HCT116 (cell line): ENCODE data around the gene CNBD2. TPM values are rescaled to one million over a fixed set of nuclear protein-coding genes. Genes with fewer than 3 reads are reported as not detected.

Experiments used
- ATAC-seq: fragments of 200-7000 bp; cut with Tn5 transposase; 2 replicates; pipeline ENCODE4 v1.9.1; 2020; ENCODE audit warnings: mild to moderate bottlenecking, moderate library complexity
- BruUV-seq: library from RNA; stranded (reverse); fragments of 400-500 nt; replicated peaks from 2 replicates; lab custom pipeline; 2021; lab: Mats Ljungman, UMichigan
- CTCF ChIA-PET: fragments of 300-600 bp; sonication (Branson Sonifier 250); formaldehyde crosslinking; loops from one replicate; lab custom pipeline; 2021; ENCODE audit warnings: antibody characterized with exemption; lab: Charles Lee
- POLR2A ChIA-PET: fragments of 300-600, 350-600 bp; sonication (Branson Sonifier 250); formaldehyde crosslinking; loops from one replicate; lab custom pipeline; 2021; ENCODE audit warnings: antibody characterized with exemption; lab: Charles Lee
- RAD21 ChIA-PET, 2 experiments: fragments of 300-600 bp; sonication (Branson Sonifier 250); formaldehyde crosslinking; loops; one replicate each; lab custom pipeline; 2023; ENCODE audit warnings: low total read pairs in 2 of 2; ENCODE audit not compliant: uncharacterized antibody in 2 of 2, unreplicated experiment in 2 of 2, low non-redundant PET in 1 of 2; lab: Charles Lee
- DNase-seq: peaks from one replicate; pipeline ENCODE4 v3.0.0-alpha.2; 2010; ENCODE audit warnings: low read depth, low spot score
- H2AFZ ChIP-seq: fragments of 200-600 bp; shearing (Covaris generic), sonication (generic); 2 replicates; pipeline ENCODE4 v1.6.1; 2017; ENCODE audit warnings: low read depth, mixed run types, mixed read lengths, antibody characterized with exemption, low read length; ENCODE audit not compliant: poor library complexity, severe bottlenecking
- H3K27ac ChIP-seq: 2 replicates; pipeline ENCODE4 v1.5.1; 2012; ENCODE audit warnings: low read depth, low read length
- H3K27me3 ChIP-seq: fragments of 200-600 bp; sonication (generic); 2 replicates; pipeline ENCODE4 v1.6.1; 2016; ENCODE audit warnings: mixed run types, low read length, mixed read lengths; ENCODE audit not compliant: insufficient read depth
- H3K36me3 ChIP-seq, 2 experiments: fragments of 200-500 bp in 1 of 2; fragments of 200-600 bp in 1 of 2; sonication (Bioruptor generic) in 1 of 2; sonication (generic) in 1 of 2; 2 replicates each; pipeline versions ENCODE4 v1.5.1 to v1.6.1; 2014 to 2016; ENCODE audit warnings: low read length in 2 of 2, inconsistent platforms in 1 of 2, mixed read lengths in 1 of 2, mixed run types in 1 of 2; ENCODE audit not compliant: insufficient read depth in 2 of 2, control insufficient read depth in 1 of 2
- H3K4me1 ChIP-seq, 2 experiments: fragments of 200-600 bp in 1 of 2; sonication (generic) in 1 of 2; 2 replicates each; pipeline versions ENCODE4 v1.5.1 to v1.6.1; 2012 to 2017; ENCODE audit warnings: low read length in 2 of 2, inconsistent platforms in 1 of 2, mild to moderate bottlenecking in 1 of 2, mixed read lengths in 1 of 2, mixed run types in 1 of 2, moderate library complexity in 1 of 2; ENCODE audit not compliant: insufficient read depth in 2 of 2, control insufficient read depth in 1 of 2
- H3K4me2 ChIP-seq: fragments of 200-600 bp; sonication (generic); 2 replicates; pipeline ENCODE4 v1.6.1; 2017; ENCODE audit warnings: mixed run types, low read length, mixed read lengths
- H3K4me3 ChIP-seq, 2 experiments: fragments of 200-600 bp in 1 of 2; sonication (generic) in 1 of 2; replicated peaks in 1 of 2; 2 replicates each; pipeline ENCODE4 v1.5.1; 2011 to 2016; ENCODE audit warnings: low read length in 2 of 2, control low read depth in 1 of 2, low read depth in 1 of 2, mild to moderate bottlenecking in 1 of 2, mixed read lengths in 1 of 2, mixed run types in 1 of 2
- H3K79me2 ChIP-seq: fragments of 200-600 bp; sonication (generic); 2 replicates; pipeline ENCODE4 v1.6.1; 2017; ENCODE audit warnings: mild to moderate bottlenecking, mixed run types, low read length, moderate library complexity, mixed read lengths; ENCODE audit not compliant: insufficient read depth
- H3K9ac ChIP-seq: fragments of 200-600 bp; sonication (generic); 2 replicates; pipeline ENCODE4 v1.6.1; 2016; ENCODE audit warnings: low read length, mixed read lengths
- H3K9me2 ChIP-seq: fragments of 200-600 bp; sonication (generic), shearing (Covaris generic); 2 replicates; pipeline ENCODE4 v1.6.1; 2017; ENCODE audit warnings: mixed run types, mild to moderate bottlenecking, moderate library complexity; ENCODE audit not compliant: insufficient read depth
- H3K9me3 ChIP-seq, 2 experiments: fragments of 200-500 bp in 1 of 2; fragments of 200-600 bp in 1 of 2; sonication (Bioruptor generic) in 1 of 2; sonication (generic) in 1 of 2; 2 replicates each; pipeline ENCODE4 v1.6.1; 2014 to 2017; ENCODE audit warnings: low read length in 2 of 2, mixed read lengths in 2 of 2, inconsistent platforms in 1 of 2, low read depth in 1 of 2, mild to moderate bottlenecking in 1 of 2, mixed run types in 1 of 2, moderate library complexity in 1 of 2; ENCODE audit not compliant: control insufficient read depth in 1 of 2, insufficient read depth in 1 of 2
- H4K20me1 ChIP-seq: fragments of 200-600 bp; sonication (generic), shearing (Covaris generic); 2 replicates; pipeline ENCODE4 v1.6.1; 2017; ENCODE audit warnings: mixed run types, mild to moderate bottlenecking, moderate library complexity; ENCODE audit not compliant: insufficient read depth
- CBX3 ChIP-seq: IDR thresholded peaks from 2 replicates; pipeline ENCODE4 v1.6.1; 2012; ENCODE audit warnings: low read depth
- EGR1 ChIP-seq: IDR thresholded peaks from 2 replicates; pipeline ENCODE4 v1.6.1; 2012; ENCODE audit warnings: low read depth
- EZH2phosphoT487 ChIP-seq: fragments of 200-600 bp; IDR thresholded peaks from 2 replicates; pipeline ENCODE4 v1.6.1; 2018; ENCODE audit warnings: antibody characterized with exemption, borderline replicate concordance
- MAX ChIP-seq: IDR thresholded peaks from 2 replicates; pipeline ENCODE4 v1.6.1; 2012
- POLR2A ChIP-seq: IDR thresholded peaks from 2 replicates; pipeline ENCODE4 v1.7.0; 2011; ENCODE audit warnings: borderline replicate concordance; ENCODE audit not compliant: insufficient read depth, insufficient read length; ENCODE audit errors: extremely low read depth
- POLR2AphosphoS5 ChIP-seq: IDR thresholded peaks from 2 replicates; pipeline ENCODE4 v1.6.1; 2011; ENCODE audit warnings: mild to moderate bottlenecking, low read depth, low read length, moderate library complexity
- RAD21 ChIP-seq: IDR thresholded peaks from 2 replicates; pipeline ENCODE4 v1.6.1; 2012; ENCODE audit warnings: low read depth, mild to moderate bottlenecking
- TCF7L2 ChIP-seq: IDR thresholded peaks from 2 replicates; pipeline ENCODE4 v1.7.0; 2011; ENCODE audit warnings: borderline replicate concordance, inconsistent platforms; ENCODE audit not compliant: insufficient read depth, insufficient read length; ENCODE audit errors: extremely low read depth
- intact Hi-C: fragments of 100-400 bp; cut with micrococcal nuclease; formaldehyde crosslinking; loops from 2 replicates; pipeline ENCODE4 v1.10.0; 2022
- total RNA-seq: library from RNA; stranded (reverse); gene quantifications from one replicate; pipeline ENCODE4 v1.2.1, GENCODE V29; 2021; ENCODE audit not compliant: unreplicated experiment
- TF ChIP-seq, protein P1 (sequence below): IDR thresholded peaks from 2 replicates; pipeline ENCODE4 v1.6.1; 2011; ENCODE audit warnings: mild to moderate bottlenecking, low read length, moderate library complexity; ENCODE audit not compliant: insufficient replicate concordance; ENCODE audit errors: extremely low read depth
- TF ChIP-seq, protein P2 (sequence below), 3 experiments: fragments of 200-600 bp in 1 of 3; sonication (generic) in 1 of 3; IDR thresholded peaks in 2 of 3; conservative IDR thresholded peaks in 1 of 3; 2 replicates each; pipeline ENCODE4 v1.5.1; 2012 to 2017; ENCODE audit warnings: low read depth in 2 of 3, low read length in 2 of 3, antibody characterized with exemption in 1 of 3, borderline replicate concordance in 1 of 3, control low read depth in 1 of 3, mild to moderate bottlenecking in 1 of 3, mixed read lengths in 1 of 3, mixed run types in 1 of 3, moderate library complexity in 1 of 3; ENCODE audit not compliant: insufficient read depth in 1 of 3
- TF ChIP-seq, protein P3 (sequence below): IDR thresholded peaks from 2 replicates; pipeline ENCODE4 v1.6.1; 2012; ENCODE audit warnings: low read depth

The CNBD2 gene
- total RNA-seq, 1 experiment from 2014 or later, result 3.1 TPM

DNA sequence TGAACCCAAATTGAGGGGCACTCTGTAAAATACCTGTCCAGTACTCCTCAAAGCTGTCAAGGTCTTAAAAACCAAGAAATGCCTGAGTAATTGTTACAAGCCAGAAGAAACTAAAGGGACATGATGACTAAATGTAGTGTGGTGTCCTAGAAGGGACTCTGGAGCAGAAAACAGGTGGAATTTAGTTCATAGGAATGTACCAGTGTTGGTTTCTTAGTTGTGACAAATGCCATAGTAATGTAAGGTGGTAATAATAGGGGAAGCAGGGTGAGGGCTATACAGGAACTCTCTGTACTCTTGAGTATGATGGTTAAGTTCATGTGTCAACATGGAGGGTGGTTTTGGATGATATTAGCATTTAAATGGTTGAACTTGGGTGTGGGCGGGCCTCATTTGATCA, 92.3 kb downstream of the CNBD2 start:
- POLR2A ChIA-PET, result no interaction called here
- Histone ChIP-seq H3K36me3 (no peaks in the 10 kb centered on the region), H3K9ac (no peak overlapping the region), H3K9me2 (no peaks in the 10 kb centered on the region), H3K79me2 (no peaks in the 10 kb centered on the region), H3K27me3 (no peaks in the 10 kb centered on the region), H3K27ac (no peak overlapping the region), H4K20me1 (no peaks in the 10 kb centered on the region), H3K4me3 (no peak overlapping the region), H2AFZ (no peak overlapping the region), H3K9me3 (no peaks in the 10 kb centered on the region), H3K4me1 (peaks cover 10 to 24% of the 10 kb centered on the region in 2 experiments; a peak in 3 of 4 replicates), H3K4me2 (no peak overlapping the region)
- DNase-seq, result no peak
- BruUV-seq, result no TSS peak
- RAD21 ChIA-PET, result no interaction called here
- ATAC-seq, result no peak
- TF ChIP-seq POLR2AphosphoS5 (no peak), RAD21 (no peak), EZH2phosphoT487 (no peak), POLR2A (no peak), TCF7L2 (no peak), EGR1 (no peak)
- TF ChIP-seq, protein P1, sequence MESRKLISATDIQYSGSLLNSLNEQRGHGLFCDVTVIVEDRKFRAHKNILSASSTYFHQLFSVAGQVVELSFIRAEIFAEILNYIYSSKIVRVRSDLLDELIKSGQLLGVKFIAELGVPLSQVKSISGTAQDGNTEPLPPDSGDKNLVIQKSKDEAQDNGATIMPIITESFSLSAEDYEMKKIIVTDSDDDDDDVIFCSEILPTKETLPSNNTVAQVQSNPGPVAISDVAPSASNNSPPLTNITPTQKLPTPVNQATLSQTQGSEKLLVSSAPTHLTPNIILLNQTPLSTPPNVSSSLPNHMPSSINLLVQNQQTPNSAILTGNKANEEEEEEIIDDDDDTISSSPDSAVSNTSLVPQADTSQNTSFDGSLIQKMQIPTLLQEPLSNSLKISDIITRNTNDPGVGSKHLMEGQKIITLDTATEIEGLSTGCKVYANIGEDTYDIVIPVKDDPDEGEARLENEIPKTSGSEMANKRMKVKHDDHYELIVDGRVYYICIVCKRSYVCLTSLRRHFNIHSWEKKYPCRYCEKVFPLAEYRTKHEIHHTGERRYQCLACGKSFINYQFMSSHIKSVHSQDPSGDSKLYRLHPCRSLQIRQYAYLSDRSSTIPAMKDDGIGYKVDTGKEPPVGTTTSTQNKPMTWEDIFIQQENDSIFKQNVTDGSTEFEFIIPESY, result no peak
- intact Hi-C loops, result no loop called here
- CTCF ChIA-PET, result no interaction called here

- H4K20me1 ChIP-seq, result no peaks in the 10 kb centered on the region
- POLR2A ChIA-PET, result no interaction called here
- intact Hi-C loops, result no loop called here
- no peaks in the 10 kb centered on the region for H3K79me2 ChIP-seq
- no peaks in the 10 kb centered on the region for H3K36me3 ChIP-seq
- H2AFZ ChIP-seq, result no peak overlapping the region
- H3K4me2 ChIP-seq, result no peak overlapping the region
- H3K27me3 ChIP-seq, result no peaks in the 10 kb centered on the region
- no peak overlapping the region for H3K4me3 ChIP-seq
- RAD21 ChIA-PET, result no interaction called here
- CTCF ChIA-PET, result no interaction called here
- peaks cover 10 to 25% of the 10 kb centered on the region in 2 experiments; a peak in 3 of 4 replicates for H3K4me1 ChIP-seq
- H3K9ac ChIP-seq, result no peak overlapping the region
- no TSS peak for BruUV-seq
- H3K27ac ChIP-seq, result no peak overlapping the region
- no peaks in the 10 kb centered on the region for H3K9me2 ChIP-seq
- no peak for ATAC-seq
- no peak for DNase-seq
- H3K9me3 ChIP-seq, result no peaks in the 10 kb centered on the region
- TF ChIP-seq, protein P2, sequence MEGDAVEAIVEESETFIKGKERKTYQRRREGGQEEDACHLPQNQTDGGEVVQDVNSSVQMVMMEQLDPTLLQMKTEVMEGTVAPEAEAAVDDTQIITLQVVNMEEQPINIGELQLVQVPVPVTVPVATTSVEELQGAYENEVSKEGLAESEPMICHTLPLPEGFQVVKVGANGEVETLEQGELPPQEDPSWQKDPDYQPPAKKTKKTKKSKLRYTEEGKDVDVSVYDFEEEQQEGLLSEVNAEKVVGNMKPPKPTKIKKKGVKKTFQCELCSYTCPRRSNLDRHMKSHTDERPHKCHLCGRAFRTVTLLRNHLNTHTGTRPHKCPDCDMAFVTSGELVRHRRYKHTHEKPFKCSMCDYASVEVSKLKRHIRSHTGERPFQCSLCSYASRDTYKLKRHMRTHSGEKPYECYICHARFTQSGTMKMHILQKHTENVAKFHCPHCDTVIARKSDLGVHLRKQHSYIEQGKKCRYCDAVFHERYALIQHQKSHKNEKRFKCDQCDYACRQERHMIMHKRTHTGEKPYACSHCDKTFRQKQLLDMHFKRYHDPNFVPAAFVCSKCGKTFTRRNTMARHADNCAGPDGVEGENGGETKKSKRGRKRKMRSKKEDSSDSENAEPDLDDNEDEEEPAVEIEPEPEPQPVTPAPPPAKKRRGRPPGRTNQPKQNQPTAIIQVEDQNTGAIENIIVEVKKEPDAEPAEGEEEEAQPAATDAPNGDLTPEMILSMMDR (IDR thresholded peaks at IDR 0.05 in 2 of 3, conservative IDR thresholded peaks at IDR 0.05 in 1 of 3; ENCODE audit: borderline replicate concordance in 1 of 3, insufficient read depth in 1 of 3, low read depth in 2 of 3, low read length in 2 of 3), result no peak
- TF ChIP-seq CBX3 (no peak), RAD21 (no peak), MAX (no peak), TCF7L2 (no peak)
- TF ChIP-seq, protein P3, sequence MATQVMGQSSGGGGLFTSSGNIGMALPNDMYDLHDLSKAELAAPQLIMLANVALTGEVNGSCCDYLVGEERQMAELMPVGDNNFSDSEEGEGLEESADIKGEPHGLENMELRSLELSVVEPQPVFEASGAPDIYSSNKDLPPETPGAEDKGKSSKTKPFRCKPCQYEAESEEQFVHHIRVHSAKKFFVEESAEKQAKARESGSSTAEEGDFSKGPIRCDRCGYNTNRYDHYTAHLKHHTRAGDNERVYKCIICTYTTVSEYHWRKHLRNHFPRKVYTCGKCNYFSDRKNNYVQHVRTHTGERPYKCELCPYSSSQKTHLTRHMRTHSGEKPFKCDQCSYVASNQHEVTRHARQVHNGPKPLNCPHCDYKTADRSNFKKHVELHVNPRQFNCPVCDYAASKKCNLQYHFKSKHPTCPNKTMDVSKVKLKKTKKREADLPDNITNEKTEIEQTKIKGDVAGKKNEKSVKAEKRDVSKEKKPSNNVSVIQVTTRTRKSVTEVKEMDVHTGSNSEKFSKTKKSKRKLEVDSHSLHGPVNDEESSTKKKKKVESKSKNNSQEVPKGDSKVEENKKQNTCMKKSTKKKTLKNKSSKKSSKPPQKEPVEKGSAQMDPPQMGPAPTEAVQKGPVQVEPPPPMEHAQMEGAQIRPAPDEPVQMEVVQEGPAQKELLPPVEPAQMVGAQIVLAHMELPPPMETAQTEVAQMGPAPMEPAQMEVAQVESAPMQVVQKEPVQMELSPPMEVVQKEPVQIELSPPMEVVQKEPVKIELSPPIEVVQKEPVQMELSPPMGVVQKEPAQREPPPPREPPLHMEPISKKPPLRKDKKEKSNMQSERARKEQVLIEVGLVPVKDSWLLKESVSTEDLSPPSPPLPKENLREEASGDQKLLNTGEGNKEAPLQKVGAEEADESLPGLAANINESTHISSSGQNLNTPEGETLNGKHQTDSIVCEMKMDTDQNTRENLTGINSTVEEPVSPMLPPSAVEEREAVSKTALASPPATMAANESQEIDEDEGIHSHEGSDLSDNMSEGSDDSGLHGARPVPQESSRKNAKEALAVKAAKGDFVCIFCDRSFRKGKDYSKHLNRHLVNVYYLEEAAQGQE, result no peak
Measured at GRCh38 chr20:36061754-36062153, 93.4 kb downstream of the CNBD2 start.
